K562 (cell line): Measurements from ENCODE around the gene STK11. TPM values are rescaled to one million over a fixed set of nuclear protein-coding genes. Genes with fewer than 3 reads are reported as not detected.

Source experiments
- ARNT ChIP-seq, 2 experiments: fragments of 450-650 bp; IDR thresholded peaks; 2 replicates each; pipeline ENCODE4 v1.6.1; 2016; ENCODE audit warnings: mild to moderate bottlenecking in 1 of 2
- CTCFL ChIP-seq: IDR thresholded peaks from 2 replicates; pipeline ENCODE4 v1.6.1; 2011; ENCODE audit warnings: borderline replicate concordance, low read depth, mild to moderate bottlenecking, moderate library complexity, low read length; ENCODE audit not compliant: insufficient read depth, poor library complexity, severe bottlenecking
- E2F8 ChIP-seq: fragments of 450-650 bp; IDR thresholded peaks from 2 replicates; pipeline ENCODE4 v1.7.1; 2018; ENCODE audit warnings: mild to moderate bottlenecking, low read depth; ENCODE audit not compliant: partially characterized antibody
- GTF2A2 ChIP-seq: IDR thresholded peaks from 2 replicates; pipeline ENCODE4 v1.6.1; 2016; ENCODE audit warnings: mild to moderate bottlenecking, missing genetic modification characterization, missing compliant biosample characterization
- LCOR ChIP-seq: sonication (generic); formaldehyde crosslinking; IDR thresholded peaks from 2 replicates; pipeline ENCODE4 v1.8.0; 2022; ENCODE audit warnings: mild to moderate bottlenecking, missing genetic modification reagents
- MEF2A ChIP-seq: IDR thresholded peaks from 2 replicates; pipeline ENCODE4 v1.6.1; 2011; ENCODE audit warnings: low read depth, mild to moderate bottlenecking, low read length, moderate library complexity; ENCODE audit not compliant: control insufficient read depth
- SIX5 ChIP-seq, 2 experiments: IDR thresholded peaks; 2 replicates each; pipeline ENCODE4 v1.6.1; 2011; ENCODE audit warnings: low read length in 2 of 2, borderline replicate concordance in 1 of 2, low read depth in 1 of 2, mild to moderate bottlenecking in 1 of 2, moderate library complexity in 1 of 2; ENCODE audit not compliant: insufficient read depth in 1 of 2
- STAT5A ChIP-seq: IDR thresholded peaks from 2 replicates; pipeline ENCODE4 v1.6.1; 2012; ENCODE audit warnings: low read length, inconsistent platforms, borderline replicate concordance
- TCFL5 ChIP-seq: fragments of 250-450 bp; sonication (Bioruptor Pico); conservative IDR thresholded peaks from 2 replicates; pipeline ENCODE4 v1.6.1; 2021; ENCODE audit warnings: mild to moderate bottlenecking, moderate library complexity, matching md5 sums
- TOE1 ChIP-seq, 2 experiments: fragments of 450-650 bp in 1 of 2; sonication (generic) in 1 of 2; formaldehyde crosslinking in 1 of 2; IDR thresholded peaks; 2 replicates each; pipeline versions ENCODE4 v1.7.1 to v1.8.0; 2016 to 2022; ENCODE audit warnings: borderline replicate concordance in 2 of 2, mild to moderate bottlenecking in 2 of 2, antibody characterized with exemption in 1 of 2, inconsistent platforms in 1 of 2, low read depth in 1 of 2, missing genetic modification reagents in 1 of 2, moderate library complexity in 1 of 2
- TSC22D4 ChIP-seq: fragments of 450-650 bp; IDR thresholded peaks from 2 replicates; pipeline ENCODE4 v1.6.1; 2016; ENCODE audit warnings: missing genetic modification characterization, missing biosample characterization, control low read depth
- polyA plus RNA-seq, 8 experiments: library from polyadenylated mRNA; depleted of rRNA in 4 of 8; stranded (reverse) in 5 of 8; unstranded in 3 of 8; fragments of >200 nt; fragmentation: Nextera tagmentation in 2 of 8; fragmentation: Illumina TruSeq in 1 of 8; extraction: Ambion mirVana in 2 of 8; extraction: Trizol in 1 of 8; gene quantifications; 2 replicates each; pipeline versions ENCODE4 v1.2.1 to v1.2.3, GENCODE V29; 2011 to 2014; ENCODE audit warnings: inconsistent platforms in 1 of 8, missing spikeins in 1 of 8
- total RNA-seq, 7 experiments: library from RNA; depleted of rRNA in 6 of 7; stranded (reverse); fragments of >200 nt in 6 of 7; fragmentation: Illumina TruSeq in 2 of 7; extraction: Trizol in 2 of 7; gene quantifications; 2 replicates each; pipeline versions ENCODE4 v1.2.1 to v1.2.3, GENCODE V29; 2011 to 2021; ENCODE audit warnings: low replicate concordance in 1 of 7
- TF ChIP-seq, protein P1 (sequence below): fragments of 450-650 bp; formaldehyde crosslinking; IDR thresholded peaks from 2 replicates; pipeline ENCODE4 v1.4.0; 2020; ENCODE audit warnings: mild to moderate bottlenecking, mixed read lengths
- TF ChIP-seq, protein P2 (sequence below): fragments of 200-800 bp; sonication (Bioruptor generic); IDR thresholded peaks from 2 replicates; pipeline ENCODE4 v1.6.1; 2017; ENCODE audit warnings: missing genetic modification characterization, missing compliant biosample characterization
- TF ChIP-seq, protein P3 (sequence below): fragments of 450-650 bp; IDR thresholded peaks from 2 replicates; pipeline ENCODE4 v1.7.0; 2016; ENCODE audit warnings: borderline replicate concordance

STK11 gene
- total and polyA plus RNA-seq, 9 of the 15 experiments (the other 6 are each of a cell fraction or from before 2014, with no cell fraction given): 0.15 to 96.5 (median 31.7) TPM

- TF ChIP-seq E2F8: peak; percentile 75
- TF ChIP-seq, protein P1, sequence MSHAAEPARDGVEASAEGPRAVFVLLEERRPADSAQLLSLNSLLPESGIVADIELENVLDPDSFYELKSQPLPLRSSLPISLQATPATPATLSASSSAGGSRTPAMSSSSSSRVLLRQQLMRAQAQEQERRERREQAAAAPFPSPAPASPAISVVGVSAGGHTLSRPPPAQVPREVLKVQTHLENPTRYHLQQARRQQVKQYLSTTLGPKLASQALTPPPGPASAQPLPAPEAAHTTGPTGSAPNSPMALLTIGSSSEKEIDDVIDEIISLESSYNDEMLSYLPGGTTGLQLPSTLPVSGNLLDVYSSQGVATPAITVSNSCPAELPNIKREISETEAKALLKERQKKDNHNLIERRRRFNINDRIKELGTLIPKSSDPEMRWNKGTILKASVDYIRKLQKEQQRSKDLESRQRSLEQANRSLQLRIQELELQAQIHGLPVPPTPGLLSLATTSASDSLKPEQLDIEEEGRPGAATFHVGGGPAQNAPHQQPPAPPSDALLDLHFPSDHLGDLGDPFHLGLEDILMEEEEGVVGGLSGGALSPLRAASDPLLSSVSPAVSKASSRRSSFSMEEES (CRISPR knock-in tag): no peak
- TF ChIP-seq TCFL5 (CRISPR knock-in tag): no peak
- no peak for TF ChIP-seq CTCFL
- TF ChIP-seq, protein P2, sequence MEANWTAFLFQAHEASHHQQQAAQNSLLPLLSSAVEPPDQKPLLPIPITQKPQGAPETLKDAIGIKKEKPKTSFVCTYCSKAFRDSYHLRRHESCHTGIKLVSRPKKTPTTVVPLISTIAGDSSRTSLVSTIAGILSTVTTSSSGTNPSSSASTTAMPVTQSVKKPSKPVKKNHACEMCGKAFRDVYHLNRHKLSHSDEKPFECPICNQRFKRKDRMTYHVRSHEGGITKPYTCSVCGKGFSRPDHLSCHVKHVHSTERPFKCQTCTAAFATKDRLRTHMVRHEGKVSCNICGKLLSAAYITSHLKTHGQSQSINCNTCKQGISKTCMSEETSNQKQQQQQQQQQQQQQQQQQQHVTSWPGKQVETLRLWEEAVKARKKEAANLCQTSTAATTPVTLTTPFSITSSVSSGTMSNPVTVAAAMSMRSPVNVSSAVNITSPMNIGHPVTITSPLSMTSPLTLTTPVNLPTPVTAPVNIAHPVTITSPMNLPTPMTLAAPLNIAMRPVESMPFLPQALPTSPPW: peak; percentile 64
- no peak for TF ChIP-seq TSC22D4
- TF ChIP-seq GTF2A2 (tag): no peak
- TF ChIP-seq LCOR (CRISPR knock-in tag): no peak
- TF ChIP-seq SIX5 (IDR thresholded peaks at IDR 0.05; ENCODE audit: borderline replicate concordance in 1 of 2, insufficient read depth in 1 of 2, low read depth in 1 of 2, low read length in 2 of 2): no peak
- TF ChIP-seq, protein P3, sequence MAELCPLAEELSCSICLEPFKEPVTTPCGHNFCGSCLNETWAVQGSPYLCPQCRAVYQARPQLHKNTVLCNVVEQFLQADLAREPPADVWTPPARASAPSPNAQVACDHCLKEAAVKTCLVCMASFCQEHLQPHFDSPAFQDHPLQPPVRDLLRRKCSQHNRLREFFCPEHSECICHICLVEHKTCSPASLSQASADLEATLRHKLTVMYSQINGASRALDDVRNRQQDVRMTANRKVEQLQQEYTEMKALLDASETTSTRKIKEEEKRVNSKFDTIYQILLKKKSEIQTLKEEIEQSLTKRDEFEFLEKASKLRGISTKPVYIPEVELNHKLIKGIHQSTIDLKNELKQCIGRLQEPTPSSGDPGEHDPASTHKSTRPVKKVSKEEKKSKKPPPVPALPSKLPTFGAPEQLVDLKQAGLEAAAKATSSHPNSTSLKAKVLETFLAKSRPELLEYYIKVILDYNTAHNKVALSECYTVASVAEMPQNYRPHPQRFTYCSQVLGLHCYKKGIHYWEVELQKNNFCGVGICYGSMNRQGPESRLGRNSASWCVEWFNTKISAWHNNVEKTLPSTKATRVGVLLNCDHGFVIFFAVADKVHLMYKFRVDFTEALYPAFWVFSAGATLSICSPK: no peak
- 0 out of 2 replicates have a peak, but pooled peaks have one; percentile 35 for TF ChIP-seq TOE1 (IDR thresholded peaks at IDR 0.05; ENCODE audit: borderline replicate concordance)
- TF ChIP-seq TOE1 (CRISPR knock-in tag; IDR thresholded peaks at IDR 0.05; ENCODE audit: borderline replicate concordance, low read depth): no peak
- no peak for TF ChIP-seq MEF2A
- TF ChIP-seq ARNT (IDR thresholded peaks at IDR 0.05): no peak
- TF ChIP-seq STAT5A: no peak
Measured at GRCh38 chr19:1259206-1259875, 53.8 kb downstream of the STK11 start (continued).
